ENCODE measurements around the gene MIEF1. TPM values are rescaled to one million over a fixed set of nuclear protein-coding genes. Genes with fewer than 3 reads are reported as not detected.

MIEF1 gene
- total RNA-seq, 2 experiments from 2014 or later, result 48.2 to 51.1 TPM

GRCh38 chr22:39497429-39497828, 4.7 kb upstream of the MIEF1 start:
- TF ChIP-seq, protein P1, sequence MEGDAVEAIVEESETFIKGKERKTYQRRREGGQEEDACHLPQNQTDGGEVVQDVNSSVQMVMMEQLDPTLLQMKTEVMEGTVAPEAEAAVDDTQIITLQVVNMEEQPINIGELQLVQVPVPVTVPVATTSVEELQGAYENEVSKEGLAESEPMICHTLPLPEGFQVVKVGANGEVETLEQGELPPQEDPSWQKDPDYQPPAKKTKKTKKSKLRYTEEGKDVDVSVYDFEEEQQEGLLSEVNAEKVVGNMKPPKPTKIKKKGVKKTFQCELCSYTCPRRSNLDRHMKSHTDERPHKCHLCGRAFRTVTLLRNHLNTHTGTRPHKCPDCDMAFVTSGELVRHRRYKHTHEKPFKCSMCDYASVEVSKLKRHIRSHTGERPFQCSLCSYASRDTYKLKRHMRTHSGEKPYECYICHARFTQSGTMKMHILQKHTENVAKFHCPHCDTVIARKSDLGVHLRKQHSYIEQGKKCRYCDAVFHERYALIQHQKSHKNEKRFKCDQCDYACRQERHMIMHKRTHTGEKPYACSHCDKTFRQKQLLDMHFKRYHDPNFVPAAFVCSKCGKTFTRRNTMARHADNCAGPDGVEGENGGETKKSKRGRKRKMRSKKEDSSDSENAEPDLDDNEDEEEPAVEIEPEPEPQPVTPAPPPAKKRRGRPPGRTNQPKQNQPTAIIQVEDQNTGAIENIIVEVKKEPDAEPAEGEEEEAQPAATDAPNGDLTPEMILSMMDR (IDR thresholded peaks at IDR 0.05), result no peak
- H3K9me3 Mint-ChIP-seq, result no peaks in the 10 kb centered on the region
- no peak for ATAC-seq
- no peaks in the 10 kb centered on the region for H3K27me3 Mint-ChIP-seq
- peaks cover 3% of the 10 kb centered on the region for H3K4me1 Mint-ChIP-seq (ENCODE audit: low read depth)
- peaks cover 2% of the 10 kb centered on the region for H3K36me3 Mint-ChIP-seq (ENCODE audit: low read depth)
- intact Hi-C loops (cut with micrococcal nuclease), result loop anchor here (5.0 kb wide), 1 partner anchor 35 kb away; the partner anchor contains the start of gene RPS19BP1
- no peak overlapping the region for H3K27ac Mint-ChIP-seq
- no peak overlapping the region for H3K4me3 Mint-ChIP-seq
- POLR2A ChIA-PET, result interaction anchor here (0.9 to 3.0 kb wide), 6 partner anchors 13 to 180 kb away, joined by 3 to 14 read pairs (median 9); partner anchors contain the start of gene ATF4
- CTCF ChIA-PET, result interaction anchor here (0.8 to 17.7 kb wide), 11 partner anchors 11 to 438 kb away, joined by 3 to 323 read pairs (median 11); partner anchors contain the start of genes ATF4 and RPS19BP1
- no peak for DNase-seq

GRCh38 chr22:39498368-39498767, 3.7 kb upstream of the MIEF1 start:
- intact Hi-C loops (cut with micrococcal nuclease), result loop anchor here (5.0 kb wide), 1 partner anchor 34 kb away; the partner anchor contains the start of gene RPS19BP1
- Mint-ChIP-seq H3K9me3 (no peaks in the 10 kb centered on the region), H3K4me1 (ENCODE audit: low read depth) (peaks cover 5% of the 10 kb centered on the region), H3K4me3 (no peak overlapping the region), H3K27ac (no peak overlapping the region), H3K27me3 (no peaks in the 10 kb centered on the region), H3K36me3 (ENCODE audit: low read depth) (peaks cover 8% of the 10 kb centered on the region)
- DNase-seq, result no peak
- ChIA-PET CTCF (interaction anchor here (0.8 to 17.7 kb wide), 6 partner anchors 10 to 155 kb away, joined by 3 to 323 read pairs (median 5); partner anchors contain the start of gene RPS19BP1), POLR2A (interaction anchor here (1.8 to 3.0 kb wide), 3 partner anchors 12 to 25 kb away, joined by 4 to 14 read pairs (median 7); partner anchors contain the start of gene ATF4)
- TF ChIP-seq, protein P1 (IDR thresholded peaks at IDR 0.05), result no peak
- no peak for ATAC-seq

DNA sequence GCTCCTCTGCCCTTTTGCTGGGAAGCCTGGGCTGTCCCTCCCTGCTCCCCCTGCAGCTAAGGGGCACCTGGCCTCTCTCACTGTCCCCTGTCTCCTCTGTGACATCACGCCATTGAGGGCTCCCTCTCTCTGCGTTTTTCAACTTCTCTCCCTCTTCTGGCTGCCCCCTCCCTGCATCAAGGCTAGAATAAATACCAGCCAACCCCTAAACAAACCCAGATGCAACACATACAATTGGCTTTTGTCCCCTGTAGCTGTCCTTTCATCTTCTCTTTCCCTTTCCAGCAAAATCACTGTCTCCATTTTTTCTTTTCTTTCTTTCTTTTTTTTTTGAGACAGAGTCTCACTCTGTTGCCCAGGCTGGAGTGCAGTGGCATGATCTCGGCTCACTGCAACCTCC, 3.3 kb upstream of the MIEF1 start:
- Mint-ChIP-seq H3K4me1 (ENCODE audit: low read depth) (peaks cover 10% of the 10 kb centered on the region), H3K9me3 (no peaks in the 10 kb centered on the region), H3K27me3 (no peaks in the 10 kb centered on the region), H3K4me3 (no peak overlapping the region), H3K27ac (no peak overlapping the region), H3K36me3 (ENCODE audit: low read depth) (peaks cover 12% of the 10 kb centered on the region)
- TF ChIP-seq, protein P1 (IDR thresholded peaks at IDR 0.05), result no peak
- ATAC-seq (no peak), DNase-seq (no peak)
- ChIA-PET POLR2A (interaction anchor here (2.2 to 3.0 kb wide), 2 partner anchors 21 to 25 kb away, joined by 7 to 14 read pairs; partner anchors contain the start of gene ATF4), CTCF (interaction anchor here (0.8 to 17.7 kb wide), 4 partner anchors 16 to 155 kb away, joined by 3 to 323 read pairs (median 5); partner anchors contain the start of gene RPS19BP1)
- intact Hi-C loops (cut with micrococcal nuclease), result loop anchor here (5.0 kb wide), 1 partner anchor 33 kb away; the partner anchor contains the start of gene RPS19BP1

GRCh38 chr22:39500101-39500500, 2.0 kb upstream of the MIEF1 start:
- intact Hi-C loops (cut with micrococcal nuclease), result no loop called here

More at GRCh38 chr22:39500101-39500500, 2.0 kb upstream of the MIEF1 start:
- DNase-seq (no peak), ATAC-seq (no peak)
- H3K9me3 Mint-ChIP-seq, result no peaks in the 10 kb centered on the region
- peaks cover 21% of the 10 kb centered on the region for H3K36me3 Mint-ChIP-seq (ENCODE audit: low read depth)
- H3K4me1 Mint-ChIP-seq (ENCODE audit: low read depth), result peaks cover 19% of the 10 kb centered on the region
- no peak overlapping the region for H3K4me3 Mint-ChIP-seq
- no peak overlapping the region for H3K27ac Mint-ChIP-seq
- POLR2A ChIA-PET, result no interaction called here
- TF ChIP-seq, protein P1 (IDR thresholded peaks at IDR 0.05), result no peak
- no peaks in the 10 kb centered on the region for H3K27me3 Mint-ChIP-seq
- CTCF ChIA-PET, result interaction anchor here (5.8 to 17.7 kb wide), 2 partner anchors 15 to 27 kb away, joined by 69 to 323 read pairs; partner anchors contain the start of gene RPS19BP1

All from activated CD8-positive, alpha-beta T cell treated with anti-CD3 and anti-CD28 coated beads for 36 hours (primary cell).